ENCODE results near the gene CCDC92B. TPM values are rescaled to one million over a fixed set of nuclear protein-coding genes. Genes with fewer than 3 reads are reported as not detected.
A peak's percentile ranks its signal among the peaks of the same experiment; 100 is the strongest.

The CCDC92B gene
- under 1 TPM in 2 of 6 donors, not detected in 4; 0.34 TPM for total RNA-seq

DNA sequence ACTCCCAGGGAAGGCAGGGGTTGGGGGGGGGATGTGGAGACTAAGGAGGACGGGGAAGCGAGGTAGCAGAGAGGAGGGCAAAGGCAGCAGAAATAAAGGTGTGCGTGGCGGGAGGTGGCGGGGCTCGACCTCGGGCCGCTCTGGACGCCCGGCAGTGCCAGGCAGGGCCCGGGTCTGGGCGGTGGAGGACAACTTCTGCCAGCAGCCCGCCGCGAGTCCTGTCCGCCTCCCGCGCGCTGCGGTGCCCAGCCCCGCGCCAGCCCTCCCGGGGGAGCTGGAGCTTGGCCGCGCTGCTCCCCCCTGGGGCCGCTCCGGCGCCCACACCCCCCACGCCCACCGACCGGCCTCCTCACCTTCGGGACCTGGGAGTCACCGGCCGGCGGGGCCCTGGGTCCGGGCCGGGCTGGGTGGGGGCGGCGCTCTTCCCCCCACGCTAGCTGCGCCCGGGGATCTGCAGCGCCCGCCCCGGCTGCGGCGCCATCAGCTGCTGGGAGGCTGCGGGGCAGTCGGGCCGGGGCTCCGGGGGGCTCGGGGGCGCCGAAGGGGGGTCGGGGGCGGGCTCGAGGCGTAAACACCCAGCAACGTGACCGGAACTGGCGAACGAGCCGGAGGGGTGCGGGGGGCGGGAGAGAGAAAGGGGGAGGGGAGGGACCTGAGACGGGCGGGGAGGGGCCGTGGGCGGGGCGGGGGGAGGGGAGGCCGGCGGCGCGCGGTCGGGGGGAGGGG is at the start of gene CCDC92B:
TSS of gene CCDC92B (minus strand) at position 595 of the 726 bp plus-strand sequence. CDS start 14,507 bp downstream, outside the sequence.
- H3K27me3 ChIP-seq = peaks cover 0 to 17% (median 5%) of the 10 kb centered on the region in 4 donors

DNA sequence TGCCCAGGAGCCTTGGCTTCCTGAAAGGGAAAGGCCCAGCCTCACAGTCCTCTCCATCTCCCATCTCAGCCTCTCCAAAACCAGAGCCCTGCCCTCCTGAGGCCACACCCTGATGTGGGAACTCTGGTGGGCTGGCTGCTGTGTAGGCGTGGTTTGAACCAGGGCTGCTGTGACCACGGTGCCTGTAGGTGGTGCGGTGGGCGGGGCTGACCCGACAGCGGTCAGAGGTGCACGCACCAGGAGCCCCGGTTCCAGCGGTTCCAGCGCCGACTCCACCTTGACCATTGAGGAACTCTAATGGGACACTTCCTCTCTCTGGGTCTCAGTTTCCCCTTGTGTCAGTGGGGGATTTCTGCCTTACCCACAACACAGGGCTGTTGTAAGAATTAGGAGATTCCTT is 49.2 kb upstream of the CCDC92B start:
- H3K27me3 ChIP-seq = no peaks in the 10 kb centered on the region
- H3K4me3 ChIP-seq = no peak overlapping the region
- DNase-seq = no peak
- H3K4me1 ChIP-seq = peaks cover 0 to 7% (median 3%) of the 10 kb centered on the region in 4 donors
- no peak for ATAC-seq (ENCODE audit: low FRiP score in 2 of 2)
- H3K36me3 ChIP-seq = no peaks in the 10 kb centered on the region
- no peak overlapping the region for H3K27ac ChIP-seq
- H3K9me3 ChIP-seq = no peaks in the 10 kb centered on the region
- WGBS, 2 donors = 48% methylated on average over 7 of the region's 11 CpGs; no CpG with 5 or more reads in 1 of the 2 donors
- TF ChIP-seq POLR2A (IDR thresholded peaks at IDR 0.05) (no peak), EP300 (IDR thresholded peaks at IDR 0.05) (no peak), POLR2AphosphoS5 (IDR thresholded peaks at IDR 0.05) (no peak)
- TF ChIP-seq, protein P1, sequence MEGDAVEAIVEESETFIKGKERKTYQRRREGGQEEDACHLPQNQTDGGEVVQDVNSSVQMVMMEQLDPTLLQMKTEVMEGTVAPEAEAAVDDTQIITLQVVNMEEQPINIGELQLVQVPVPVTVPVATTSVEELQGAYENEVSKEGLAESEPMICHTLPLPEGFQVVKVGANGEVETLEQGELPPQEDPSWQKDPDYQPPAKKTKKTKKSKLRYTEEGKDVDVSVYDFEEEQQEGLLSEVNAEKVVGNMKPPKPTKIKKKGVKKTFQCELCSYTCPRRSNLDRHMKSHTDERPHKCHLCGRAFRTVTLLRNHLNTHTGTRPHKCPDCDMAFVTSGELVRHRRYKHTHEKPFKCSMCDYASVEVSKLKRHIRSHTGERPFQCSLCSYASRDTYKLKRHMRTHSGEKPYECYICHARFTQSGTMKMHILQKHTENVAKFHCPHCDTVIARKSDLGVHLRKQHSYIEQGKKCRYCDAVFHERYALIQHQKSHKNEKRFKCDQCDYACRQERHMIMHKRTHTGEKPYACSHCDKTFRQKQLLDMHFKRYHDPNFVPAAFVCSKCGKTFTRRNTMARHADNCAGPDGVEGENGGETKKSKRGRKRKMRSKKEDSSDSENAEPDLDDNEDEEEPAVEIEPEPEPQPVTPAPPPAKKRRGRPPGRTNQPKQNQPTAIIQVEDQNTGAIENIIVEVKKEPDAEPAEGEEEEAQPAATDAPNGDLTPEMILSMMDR (IDR thresholded peaks at IDR 0.05) = no peak

More for the DNA sequence above, at the start of gene CCDC92B:
- H3K27ac ChIP-seq = no peak within 1 kb of the TSS
- TF ChIP-seq, protein P1 (IDR thresholded peaks at IDR 0.05) = no peak
- TF ChIP-seq POLR2AphosphoS5 (IDR thresholded peaks at IDR 0.05) (no peak), POLR2A (IDR thresholded peaks at IDR 0.05) (no peak), EP300 (IDR thresholded peaks at IDR 0.05) (no peak)
- H3K4me1 ChIP-seq = peaks cover 0 to 13% (median 6%) of the 10 kb centered on the region in 4 donors
- H3K36me3 ChIP-seq = no peaks in the 10 kb centered on the region
- DNase-seq (peak in 1 of 2 donors; percentile 75), ATAC-seq (ENCODE audit: low FRiP score in 2 of 2) (no peak)
- no peaks in the 10 kb centered on the region for H3K9me3 ChIP-seq
- 10 to 20% methylated on average over 1 to 10 of the region's 76 CpGs for WGBS, 2 donors
- H3K4me3 ChIP-seq = peak within 1 kb of the TSS in 2 of 4 donors; percentile 12 to 20

DNA sequence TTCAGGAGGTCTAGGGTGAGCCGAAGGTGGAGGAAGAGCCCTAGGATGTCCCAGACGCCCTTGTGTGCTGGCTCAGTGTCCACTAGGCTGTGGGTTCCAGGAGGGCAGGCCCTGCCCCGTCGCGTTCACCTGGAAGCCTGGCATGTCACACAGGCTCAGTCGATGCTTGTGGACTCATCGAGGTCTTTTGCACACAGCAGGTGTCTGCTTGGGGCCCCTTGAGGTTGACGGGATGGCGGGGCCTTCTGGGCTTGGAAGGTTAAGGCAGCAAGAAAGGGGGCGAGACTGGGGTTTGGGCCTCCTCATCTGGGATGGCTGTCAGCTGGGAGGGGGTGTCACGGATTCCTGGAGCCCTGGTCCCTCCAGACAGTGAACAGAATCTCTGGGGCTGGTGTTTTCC is 48.7 kb upstream of the CCDC92B start:
- H3K36me3 ChIP-seq = no peaks in the 10 kb centered on the region
- TF ChIP-seq EP300 (IDR thresholded peaks at IDR 0.05) = no peak
- TF ChIP-seq POLR2A (IDR thresholded peaks at IDR 0.05) = no peak
- TF ChIP-seq, protein P1 (IDR thresholded peaks at IDR 0.05) = no peak
- no peak for TF ChIP-seq POLR2AphosphoS5 (IDR thresholded peaks at IDR 0.05)
- WGBS, 2 donors = 86 to 87% methylated on average over 9 to 11 of the region's 11 CpGs
- no peaks in the 10 kb centered on the region for H3K9me3 ChIP-seq
- DNase-seq = no peak
- H3K27ac ChIP-seq = no peak overlapping the region
- H3K27me3 ChIP-seq = no peaks in the 10 kb centered on the region
- ATAC-seq (ENCODE audit: low FRiP score in 2 of 2) = no peak
- no peak overlapping the region for H3K4me3 ChIP-seq
- peaks cover 0 to 7% (median 3%) of the 10 kb centered on the region in 4 donors for H3K4me1 ChIP-seq

DNA sequence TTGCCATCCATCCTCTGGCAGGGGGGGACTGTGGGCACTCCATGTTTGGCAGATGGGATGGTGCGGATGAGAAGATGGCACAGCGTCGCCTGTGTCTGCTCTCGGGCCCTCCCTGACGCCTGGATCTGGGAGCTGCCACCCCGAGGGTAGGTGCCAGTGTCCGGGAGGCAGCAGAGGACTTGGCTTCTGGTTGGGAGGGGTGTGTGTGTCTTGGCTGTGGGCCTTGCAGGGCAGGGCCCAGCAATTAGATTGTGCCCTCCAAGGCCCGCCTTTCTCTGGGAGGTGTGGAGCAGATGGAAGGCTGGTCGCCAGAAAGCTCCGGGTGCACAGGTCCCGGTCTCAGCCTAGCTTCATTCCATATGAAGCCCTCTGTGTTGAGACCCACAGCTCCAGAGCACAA is 48.2 kb upstream of the CCDC92B start:
- H3K36me3 ChIP-seq = no peaks in the 10 kb centered on the region
- DNase-seq (no peak), ATAC-seq (ENCODE audit: low FRiP score in 2 of 2) (no peak)
- peaks cover 0 to 9% (median 3%) of the 10 kb centered on the region in 4 donors for H3K4me1 ChIP-seq
- peak overlapping the region in 3 of 4 donors; percentile 35 to 51 (median 44) for H3K4me3 ChIP-seq
- WGBS, 2 donors = 59 to 100% methylated on average over 1 to 11 of the region's 11 CpGs
- no peaks in the 10 kb centered on the region for H3K27me3 ChIP-seq
- H3K9me3 ChIP-seq = no peaks in the 10 kb centered on the region
- peak overlapping the region in 1 of 4 donors; percentile 72 for H3K27ac ChIP-seq
- no peak for TF ChIP-seq EP300 (IDR thresholded peaks at IDR 0.05)
- TF ChIP-seq, protein P1 (IDR thresholded peaks at IDR 0.05) = no peak
- TF ChIP-seq POLR2AphosphoS5 (IDR thresholded peaks at IDR 0.05) = no peak
- TF ChIP-seq POLR2A (IDR thresholded peaks at IDR 0.05) = no peak

Data from upper lobe of left lung (tissue), 6 donors.